Activated CD4-positive, alpha-beta memory T cell treated with anti-CD3 and anti-CD28 coated beads for 36 hours (primary cell): Measurements from ENCODE around the gene GAD2. TPM values are rescaled to one million over a fixed set of nuclear protein-coding genes. Genes with fewer than 3 reads are reported as not detected.

ENCODE experiments used
- CTCF ChIA-PET: fragments of 350-600 bp; sonication (Branson Sonifier 250); formaldehyde crosslinking; loops from one replicate; lab custom pipeline; 2021; ENCODE audit warnings: antibody characterized with exemption, inconsistent platforms; lab: Charles Lee
- POLR2A ChIA-PET: fragments of 350-600 bp; sonication (Branson Sonifier 250); formaldehyde crosslinking; loops from one replicate; lab custom pipeline; 2021; ENCODE audit warnings: antibody characterized with exemption; lab: Charles Lee
- DNase-seq: peaks from one replicate; pipeline ENCODE4 v3.0.0-alpha.2; 2020
- H3K27ac Mint-ChIP-seq: one replicate; pipeline ENCODE4 v1.8.0; 2021; ENCODE audit warnings: mixed read lengths
- H3K27me3 Mint-ChIP-seq: one replicate; pipeline ENCODE4 v1.8.0; 2021; ENCODE audit warnings: mixed read lengths
- H3K36me3 Mint-ChIP-seq: one replicate; pipeline ENCODE4 v1.8.0; 2021; ENCODE audit warnings: mixed read lengths
- H3K4me1 Mint-ChIP-seq: one replicate; pipeline ENCODE4 v1.8.0; 2021; ENCODE audit warnings: low read depth, mixed read lengths
- H3K4me3 Mint-ChIP-seq: one replicate; pipeline ENCODE4 v1.8.0; 2021; ENCODE audit warnings: mild to moderate bottlenecking, mixed read lengths
- H3K9me3 Mint-ChIP-seq: one replicate; pipeline ENCODE4 v1.8.0; 2021; ENCODE audit warnings: mixed read lengths
- intact Hi-C: fragments of 100-400 bp; cut with micrococcal nuclease; formaldehyde crosslinking; loops from one replicate; pipeline ENCODE4 v1.15.1; 2023
- total RNA-seq, 2 experiments: library from RNA; stranded (reverse); gene quantifications; one replicate each; pipeline ENCODE4 v1.2.3, GENCODE V29; 2021

GAD2 gene
- total RNA-seq, 2 experiments from 2014 or later = not detected

DNA sequence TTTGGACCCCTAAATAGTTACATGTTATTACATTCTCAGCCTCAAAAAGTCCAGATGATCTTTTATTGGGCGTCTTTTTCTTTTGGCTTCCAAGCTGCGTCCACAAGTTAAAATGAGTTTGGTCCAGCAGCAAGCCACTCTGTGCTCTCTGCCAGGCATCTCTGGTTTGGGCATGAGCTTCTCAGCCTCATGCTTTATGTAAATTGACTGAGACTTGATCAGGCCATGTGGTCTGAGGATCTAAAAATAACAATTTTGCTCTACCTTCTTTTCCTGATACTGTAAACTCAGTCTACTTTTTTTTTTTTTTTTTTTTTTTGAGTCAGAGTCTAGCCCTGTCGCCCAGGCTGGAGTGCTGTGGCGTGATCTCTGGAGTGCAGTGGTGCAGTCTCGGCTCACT lies 15.6 kb downstream of the GAD2 start:
- DNase-seq = no peak
- no peaks in the 10 kb centered on the region for H3K9me3 Mint-ChIP-seq
- intact Hi-C loops = no loop called here
- H3K27ac Mint-ChIP-seq = no peak overlapping the region
- no peaks in the 10 kb centered on the region for H3K36me3 Mint-ChIP-seq
- peaks cover 17% of the 10 kb centered on the region for H3K27me3 Mint-ChIP-seq
- ChIA-PET CTCF (no interaction called here), POLR2A (interaction anchor here (0.6 kb wide), 1 partner anchor 1588 kb away, joined by 3 read pairs; no protein-coding TSS in a partner anchor)
- no peak overlapping the region for H3K4me3 Mint-ChIP-seq
- no peaks in the 10 kb centered on the region for H3K4me1 Mint-ChIP-seq

DNA sequence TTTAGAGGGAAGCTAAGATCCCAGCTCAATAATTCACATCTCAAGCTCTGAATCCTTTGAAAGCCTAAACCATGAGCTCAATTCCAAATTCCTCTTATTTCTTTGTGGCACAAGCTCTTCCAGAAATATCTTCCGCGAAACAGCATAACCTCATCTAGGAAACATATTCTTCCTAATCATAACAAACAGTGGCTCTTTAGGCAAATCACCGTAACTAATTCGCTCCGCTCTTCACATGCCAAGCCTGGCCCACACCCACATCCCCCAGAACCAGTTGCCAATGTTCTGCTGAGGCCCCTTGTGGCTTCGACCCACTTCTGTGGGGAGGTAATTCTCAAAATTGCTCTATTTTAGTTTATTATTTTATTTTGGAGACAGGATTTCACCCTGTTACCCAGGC lies 19.2 kb downstream of the GAD2 start:
- H3K36me3 Mint-ChIP-seq = no peaks in the 10 kb centered on the region
- H3K9me3 Mint-ChIP-seq = no peaks in the 10 kb centered on the region
- intact Hi-C loops = no loop called here
- ChIA-PET POLR2A (no interaction called here), CTCF (no interaction called here)
- H3K4me3 Mint-ChIP-seq = no peak overlapping the region
- DNase-seq = no peak
- no peak overlapping the region for H3K27ac Mint-ChIP-seq
- H3K27me3 Mint-ChIP-seq = peaks cover 16% of the 10 kb centered on the region
- no peaks in the 10 kb centered on the region for H3K4me1 Mint-ChIP-seq

DNA sequence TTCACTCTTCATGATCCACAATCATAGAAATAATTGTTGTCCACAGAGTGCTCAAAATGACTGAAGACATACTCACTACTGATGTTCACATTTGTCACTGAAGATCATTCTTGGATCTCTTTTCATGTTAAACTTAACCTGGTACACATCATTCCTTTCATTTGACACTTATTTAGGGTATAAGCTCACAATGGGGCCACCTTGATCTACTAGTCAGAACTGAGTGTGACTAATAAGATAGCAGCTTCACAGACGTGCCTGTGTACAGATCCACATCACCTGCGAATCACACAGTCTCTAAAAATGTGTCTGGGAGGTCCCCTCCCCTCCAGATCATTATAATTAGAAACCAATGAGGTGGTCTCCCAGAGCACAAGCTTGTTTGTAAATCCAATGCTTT lies 21.8 kb downstream of the GAD2 start:
- POLR2A ChIA-PET = no interaction called here
- Mint-ChIP-seq H3K36me3 (no peaks in the 10 kb centered on the region), H3K4me1 (no peaks in the 10 kb centered on the region), H3K4me3 (no peak overlapping the region), H3K27me3 (peaks cover 24% of the 10 kb centered on the region), H3K9me3 (no peaks in the 10 kb centered on the region), H3K27ac (no peak overlapping the region)
- intact Hi-C loops = no loop called here
- CTCF ChIA-PET = no interaction called here
- DNase-seq = no peak

GRCh38 chr10:26242706-26243350 lies 26.3 kb downstream of the GAD2 start:
- H3K4me3 Mint-ChIP-seq = no peak overlapping the region
- ChIA-PET CTCF (interaction anchor here (0.8 kb wide), 1 partner anchor 10 kb away, joined by 3 read pairs; no protein-coding TSS in a partner anchor), POLR2A (interaction anchor here (0.5 kb wide), 1 partner anchor 20 kb away, joined by 7 read pairs; no protein-coding TSS in a partner anchor)
- intact Hi-C loops = no loop called here
- no peaks in the 10 kb centered on the region for H3K4me1 Mint-ChIP-seq
- H3K27ac Mint-ChIP-seq = no peak overlapping the region
- no peak for DNase-seq
- H3K27me3 Mint-ChIP-seq = peaks cover 19% of the 10 kb centered on the region
- no peaks in the 10 kb centered on the region for H3K36me3 Mint-ChIP-seq
- H3K9me3 Mint-ChIP-seq = no peaks in the 10 kb centered on the region

DNA sequence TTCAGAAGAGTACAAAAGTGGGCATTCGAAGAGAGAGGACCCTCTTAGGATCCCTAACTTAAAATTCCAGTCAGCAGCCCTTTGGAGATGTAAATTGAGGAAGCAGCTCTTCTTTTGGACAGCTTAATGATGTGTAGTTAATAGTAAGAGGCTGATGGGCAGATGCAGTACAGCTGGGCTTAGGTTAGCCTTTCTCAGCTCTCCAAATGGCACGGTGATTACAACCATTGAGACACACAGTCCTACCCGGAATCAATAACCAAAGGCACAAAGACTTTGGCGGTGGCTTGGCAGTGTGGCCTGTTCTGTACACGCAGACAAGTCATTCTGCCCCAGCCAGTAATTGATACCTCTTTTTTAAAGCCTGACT lies 26.8 kb downstream of the GAD2 start:
- CTCF ChIA-PET = no interaction called here
- no peaks in the 10 kb centered on the region for H3K36me3 Mint-ChIP-seq

DNA sequence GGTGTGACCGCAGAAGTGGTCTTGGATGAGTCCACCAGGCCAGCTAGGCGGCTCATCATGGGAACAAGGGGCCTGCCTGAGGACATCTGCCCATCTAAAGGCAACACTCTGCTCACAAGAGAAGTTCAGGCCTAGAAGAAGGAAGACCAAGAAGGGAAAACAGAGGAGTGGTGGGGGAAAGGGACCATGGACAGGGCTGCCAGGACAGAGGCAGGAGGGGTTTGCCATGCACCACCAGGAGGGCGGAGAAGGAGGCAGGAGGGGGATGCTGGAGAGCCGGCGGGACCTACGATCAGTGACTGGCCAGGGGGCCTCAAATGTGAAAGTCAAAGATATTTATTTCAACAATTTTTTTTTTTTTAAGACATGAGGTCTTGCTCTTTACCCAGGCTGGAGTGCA lies 33.1 kb downstream of the GAD2 start:
- Mint-ChIP-seq H3K4me1 (no peaks in the 10 kb centered on the region), H3K4me3 (no peak overlapping the region), H3K27ac (no peak overlapping the region), H3K27me3 (peaks cover 2% of the 10 kb centered on the region), H3K36me3 (no peaks in the 10 kb centered on the region), H3K9me3 (no peaks in the 10 kb centered on the region)
- intact Hi-C loops = no loop called here
- CTCF ChIA-PET = no interaction called here
- POLR2A ChIA-PET = interaction anchor here (0.5 kb wide), 1 partner anchor 160 kb away, joined by 3 read pairs; no protein-coding TSS in a partner anchor
- no peak for DNase-seq

More for the DNA sequence above, 26.8 kb downstream of the GAD2 start:
- POLR2A ChIA-PET = no interaction called here
- peaks cover 19% of the 10 kb centered on the region for H3K27me3 Mint-ChIP-seq
- H3K27ac Mint-ChIP-seq = no peak overlapping the region
- H3K4me1 Mint-ChIP-seq = no peaks in the 10 kb centered on the region
- intact Hi-C loops = no loop called here
- no peak overlapping the region for H3K4me3 Mint-ChIP-seq
- no peak for DNase-seq
- H3K9me3 Mint-ChIP-seq = no peaks in the 10 kb centered on the region

DNA sequence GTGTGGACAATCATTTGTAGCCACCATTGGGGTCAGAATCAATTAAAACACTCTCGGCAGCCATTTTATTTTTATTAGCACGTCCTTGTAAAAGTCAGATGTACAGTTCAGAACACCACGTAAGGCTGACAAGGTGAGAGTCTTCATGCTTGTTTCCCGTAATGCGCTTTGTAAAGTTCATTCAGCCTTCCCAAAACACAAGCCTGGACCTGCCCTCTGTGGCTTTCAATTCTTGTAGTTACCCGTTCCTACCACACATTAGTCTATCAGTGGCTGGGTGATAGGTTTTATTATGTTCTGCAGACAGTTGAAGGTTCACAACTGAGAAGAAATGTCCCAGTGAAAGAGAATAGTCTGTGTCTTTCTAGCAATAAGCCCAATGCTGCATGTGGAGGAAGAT lies 35.4 kb downstream of the GAD2 start:
- intact Hi-C loops = no loop called here
- CTCF ChIA-PET = no interaction called here
- POLR2A ChIA-PET = no interaction called here
- H3K4me1 Mint-ChIP-seq = no peaks in the 10 kb centered on the region
- no peak overlapping the region for H3K27ac Mint-ChIP-seq
- H3K4me3 Mint-ChIP-seq = no peak overlapping the region
- H3K27me3 Mint-ChIP-seq = peaks cover 2% of the 10 kb centered on the region
- no peaks in the 10 kb centered on the region for H3K9me3 Mint-ChIP-seq
- DNase-seq = no peak
- no peaks in the 10 kb centered on the region for H3K36me3 Mint-ChIP-seq

- no peak for DNase-seq
- Mint-ChIP-seq H3K36me3 (no peaks in the 10 kb centered on the region), H3K27me3 (peaks cover 5% of the 10 kb centered on the region), H3K4me3 (no peak overlapping the region), H3K4me1 (no peaks in the 10 kb centered on the region), H3K27ac (no peak overlapping the region), H3K9me3 (no peaks in the 10 kb centered on the region)
- intact Hi-C loops = no loop called here
- POLR2A ChIA-PET = no interaction called here
- CTCF ChIA-PET = no interaction called here
Observed at GRCh38 chr10:26254616-26255015, 38.0 kb downstream of the GAD2 start.

DNA sequence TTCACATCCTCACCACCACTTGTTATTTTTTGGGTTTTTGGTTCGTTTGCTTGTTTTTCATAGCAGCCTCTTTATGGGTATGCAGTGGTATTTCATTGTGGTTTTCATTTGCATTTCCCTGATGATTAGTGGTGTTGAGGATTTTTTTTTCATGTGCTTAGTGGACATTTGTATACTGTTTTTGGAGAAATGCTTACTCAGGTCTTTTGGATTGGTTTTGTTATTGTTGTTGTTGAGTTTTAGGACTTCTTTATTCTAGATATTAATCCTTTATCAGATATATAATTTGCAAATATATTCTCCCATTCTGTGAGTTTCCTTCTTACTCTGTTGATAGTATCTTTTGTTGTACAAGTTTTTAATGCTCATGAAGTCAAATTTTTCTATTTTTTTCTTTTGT lies 42.8 kb downstream of the GAD2 start:
- intact Hi-C loops = no loop called here
- CTCF ChIA-PET = no interaction called here
- Mint-ChIP-seq H3K36me3 (no peaks in the 10 kb centered on the region), H3K4me3 (no peak overlapping the region), H3K27me3 (peaks cover 12% of the 10 kb centered on the region), H3K9me3 (no peaks in the 10 kb centered on the region), H3K27ac (no peak overlapping the region), H3K4me1 (no peaks in the 10 kb centered on the region)
- DNase-seq = no peak
- POLR2A ChIA-PET = no interaction called here

DNA sequence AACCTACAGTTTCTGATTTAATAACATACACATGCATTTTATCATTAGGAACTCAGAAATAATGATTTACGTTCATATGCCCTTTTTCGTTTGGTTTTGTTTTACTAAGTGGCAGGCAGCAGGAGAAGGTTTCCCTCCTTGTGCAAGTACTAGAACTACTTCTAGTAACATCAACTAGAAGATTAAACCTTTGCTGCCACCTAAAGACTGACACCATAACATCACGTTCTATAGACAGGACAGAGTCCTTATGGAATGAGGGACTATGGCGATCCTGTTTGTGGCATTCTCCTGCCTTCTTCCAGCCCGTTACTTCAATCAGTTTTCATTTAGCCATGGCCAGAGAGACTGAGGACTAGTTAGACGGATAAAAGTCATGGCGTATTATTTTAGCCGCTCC lies 53.2 kb downstream of the GAD2 start:
- Mint-ChIP-seq H3K27ac (no peak overlapping the region), H3K9me3 (no peaks in the 10 kb centered on the region), H3K36me3 (no peaks in the 10 kb centered on the region), H3K4me1 (no peaks in the 10 kb centered on the region), H3K27me3 (peaks cover 13% of the 10 kb centered on the region), H3K4me3 (no peak overlapping the region)
- intact Hi-C loops = loop anchor here (1.0 kb wide), 1 partner anchor 394 kb away; no protein-coding TSS in a partner anchor
- ChIA-PET CTCF (no interaction called here), POLR2A (no interaction called here)
- no peak for DNase-seq

DNA sequence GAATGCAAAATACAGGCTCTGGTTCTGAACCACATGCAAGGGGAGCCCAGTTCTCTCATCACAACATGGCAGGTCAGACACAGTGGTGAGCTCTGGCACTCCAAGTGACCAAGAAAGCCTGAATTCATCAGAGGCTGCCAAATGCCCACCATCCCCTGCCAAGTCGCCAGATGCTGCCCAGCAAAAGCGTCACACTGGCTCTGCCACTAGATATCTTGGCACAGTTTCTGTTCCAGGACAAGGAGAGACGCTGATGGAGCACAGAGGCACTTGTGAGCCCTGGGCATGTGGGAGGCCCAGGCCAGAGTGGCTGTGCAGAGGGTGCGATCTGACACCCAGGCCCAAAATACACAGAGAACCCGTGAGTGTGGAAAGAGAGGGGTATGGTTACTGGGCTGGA lies 57.8 kb downstream of the GAD2 start:
- Mint-ChIP-seq H3K4me1 (no peaks in the 10 kb centered on the region), H3K27ac (no peak overlapping the region), H3K36me3 (no peaks in the 10 kb centered on the region), H3K9me3 (no peaks in the 10 kb centered on the region), H3K27me3 (peaks cover 4% of the 10 kb centered on the region), H3K4me3 (no peak overlapping the region)
- DNase-seq = no peak
- ChIA-PET CTCF (no interaction called here), POLR2A (interaction anchor here (0.6 kb wide), 1 partner anchor 1164 kb away, joined by 3 read pairs; no protein-coding TSS in a partner anchor)
- intact Hi-C loops = no loop called here

DNA sequence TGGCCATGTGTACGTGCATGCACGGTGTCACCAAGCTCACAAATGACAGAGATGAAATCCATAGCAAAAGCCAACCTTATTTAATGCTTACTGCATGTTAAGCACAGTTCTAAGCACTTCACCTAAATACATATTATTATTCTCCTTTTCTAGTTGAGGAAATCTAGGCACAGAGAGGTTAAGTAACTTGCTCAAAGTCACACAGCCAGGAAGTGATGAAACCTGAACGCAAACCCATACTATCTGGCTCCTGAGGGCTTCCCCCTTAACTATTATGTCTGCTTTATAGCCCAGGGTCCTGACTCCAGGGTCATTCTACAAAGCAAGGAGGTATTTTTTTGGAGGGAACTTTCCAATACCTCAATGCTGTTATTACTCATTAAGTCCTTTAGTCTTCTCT lies 61.7 kb downstream of the GAD2 start:
- Mint-ChIP-seq H3K27me3 (no peaks in the 10 kb centered on the region), H3K36me3 (no peaks in the 10 kb centered on the region), H3K27ac (no peak overlapping the region), H3K4me1 (no peaks in the 10 kb centered on the region), H3K9me3 (no peaks in the 10 kb centered on the region), H3K4me3 (no peak overlapping the region)
- no peak for DNase-seq
- ChIA-PET POLR2A (no interaction called here), CTCF (no interaction called here)
- intact Hi-C loops = no loop called here

DNA sequence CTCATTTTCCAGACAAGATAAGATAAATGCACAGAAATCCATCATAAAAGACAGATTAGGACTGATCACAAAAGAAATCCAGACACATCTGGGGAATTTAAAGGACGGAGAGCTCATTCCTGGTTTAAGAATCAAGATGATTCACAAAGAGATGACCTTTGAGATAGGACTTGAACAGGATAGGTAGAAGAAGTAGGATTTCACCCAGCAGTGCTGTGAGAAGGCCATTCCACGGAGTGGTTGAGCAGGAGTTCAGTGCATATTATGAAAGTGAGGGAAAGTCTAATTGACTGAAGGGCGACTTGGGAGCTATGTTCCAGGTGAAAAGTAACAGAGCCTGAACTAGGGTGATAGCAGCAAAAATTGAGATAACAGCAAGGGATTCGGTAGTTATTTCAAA lies 73.7 kb downstream of the GAD2 start:
- H3K36me3 Mint-ChIP-seq = no peaks in the 10 kb centered on the region
- H3K4me3 Mint-ChIP-seq = no peak overlapping the region
- no peak for DNase-seq
- POLR2A ChIA-PET = no interaction called here
- CTCF ChIA-PET = no interaction called here
- intact Hi-C loops = no loop called here
- no peak overlapping the region for H3K27ac Mint-ChIP-seq
- H3K9me3 Mint-ChIP-seq = no peaks in the 10 kb centered on the region
- no peaks in the 10 kb centered on the region for H3K4me1 Mint-ChIP-seq
- peaks cover 10% of the 10 kb centered on the region for H3K27me3 Mint-ChIP-seq
